SK-N-MC (cell line): ENCODE results near the gene PFN3.

Experiments
- EZH2 ChIP-seq: fragments of 200-600 bp; sonication (generic); IDR thresholded peaks from one replicate; pipeline ENCODE4 v1.6.1; 2017; ENCODE audit warnings: antibody characterized with exemption
- POLR2AphosphoS5 ChIP-seq: IDR thresholded peaks from 2 replicates; pipeline ENCODE4 v1.6.1; 2012; ENCODE audit warnings: mild to moderate bottlenecking, low read depth, low read length, borderline replicate concordance

DNA sequence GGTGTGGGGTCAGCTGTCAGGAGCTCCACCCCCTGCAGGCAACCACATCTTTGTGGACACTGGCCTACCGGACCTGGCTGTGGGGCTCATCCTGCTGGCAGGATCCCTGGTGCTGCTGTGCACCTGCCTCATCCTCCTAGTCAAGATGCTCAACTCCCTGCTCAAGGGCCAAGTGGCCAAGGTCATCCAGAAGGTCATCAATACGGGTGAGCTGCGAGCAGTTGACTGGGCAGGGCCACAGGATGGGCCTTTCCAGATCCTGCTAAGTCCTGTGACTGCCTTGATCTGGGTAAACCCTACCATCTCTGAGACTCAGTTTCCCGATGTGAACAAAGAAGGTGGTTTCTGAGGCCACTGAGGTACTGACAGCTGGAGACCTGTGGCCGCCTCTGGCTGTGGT, 6.5 kb downstream of the PFN3 start:
- TF ChIP-seq POLR2AphosphoS5 (no peak), EZH2 (no peak)
